Bronchial epithelial cell (primary cell): ENCODE data around the gene ARHGAP30. TPM values are rescaled to one million over a fixed set of nuclear protein-coding genes. Genes with fewer than 3 reads are reported as not detected.
A peak's percentile ranks its signal among the peaks of the same experiment; 100 is the strongest.
"Not testable (repeated sequence)": the region's sequence is repeated elsewhere in the genome, so short reads cannot be mapped to it uniquely, and the experiment has no call there.

Experiments used
- DNase-seq: peaks from one replicate; pipeline ENCODE4 v3.0.0-alpha.2; 2010; ENCODE audit warnings: low read depth
- FAIRE-seq: peaks from 2 replicates; lab custom pipeline; 2011; peaks lifted over from hg19 to GRCh38; lab: Jason Lieb, UNC
- H3K27me3 ChIP-seq: 2 replicates; pipeline ENCODE4 v1.5.1; 2011; ENCODE audit warnings: low read length; ENCODE audit not compliant: control insufficient read depth, insufficient read depth
- H3K36me3 ChIP-seq: 2 replicates; pipeline ENCODE4 v1.5.1; 2011; ENCODE audit warnings: low read length; ENCODE audit not compliant: control insufficient read depth, insufficient read depth
- H3K4me3 ChIP-seq: 2 replicates; pipeline ENCODE4 v1.5.1; 2011; ENCODE audit warnings: mild to moderate bottlenecking, low read depth, low read length, control low read depth
- total RNA-seq: library from RNA; depleted of rRNA; stranded (reverse); fragments of >200 nt; gene quantifications from 2 replicates; pipeline ENCODE4 v1.2.1, GENCODE V29; 2014
- TF ChIP-seq, protein P1 (sequence below): IDR thresholded peaks from 2 replicates; pipeline ENCODE4 v1.5.1; 2011; ENCODE audit warnings: mild to moderate bottlenecking, moderate library complexity, low read length, control low read depth, inconsistent platforms; ENCODE audit not compliant: insufficient read depth, severe bottlenecking

ARHGAP30 gene, protein sequence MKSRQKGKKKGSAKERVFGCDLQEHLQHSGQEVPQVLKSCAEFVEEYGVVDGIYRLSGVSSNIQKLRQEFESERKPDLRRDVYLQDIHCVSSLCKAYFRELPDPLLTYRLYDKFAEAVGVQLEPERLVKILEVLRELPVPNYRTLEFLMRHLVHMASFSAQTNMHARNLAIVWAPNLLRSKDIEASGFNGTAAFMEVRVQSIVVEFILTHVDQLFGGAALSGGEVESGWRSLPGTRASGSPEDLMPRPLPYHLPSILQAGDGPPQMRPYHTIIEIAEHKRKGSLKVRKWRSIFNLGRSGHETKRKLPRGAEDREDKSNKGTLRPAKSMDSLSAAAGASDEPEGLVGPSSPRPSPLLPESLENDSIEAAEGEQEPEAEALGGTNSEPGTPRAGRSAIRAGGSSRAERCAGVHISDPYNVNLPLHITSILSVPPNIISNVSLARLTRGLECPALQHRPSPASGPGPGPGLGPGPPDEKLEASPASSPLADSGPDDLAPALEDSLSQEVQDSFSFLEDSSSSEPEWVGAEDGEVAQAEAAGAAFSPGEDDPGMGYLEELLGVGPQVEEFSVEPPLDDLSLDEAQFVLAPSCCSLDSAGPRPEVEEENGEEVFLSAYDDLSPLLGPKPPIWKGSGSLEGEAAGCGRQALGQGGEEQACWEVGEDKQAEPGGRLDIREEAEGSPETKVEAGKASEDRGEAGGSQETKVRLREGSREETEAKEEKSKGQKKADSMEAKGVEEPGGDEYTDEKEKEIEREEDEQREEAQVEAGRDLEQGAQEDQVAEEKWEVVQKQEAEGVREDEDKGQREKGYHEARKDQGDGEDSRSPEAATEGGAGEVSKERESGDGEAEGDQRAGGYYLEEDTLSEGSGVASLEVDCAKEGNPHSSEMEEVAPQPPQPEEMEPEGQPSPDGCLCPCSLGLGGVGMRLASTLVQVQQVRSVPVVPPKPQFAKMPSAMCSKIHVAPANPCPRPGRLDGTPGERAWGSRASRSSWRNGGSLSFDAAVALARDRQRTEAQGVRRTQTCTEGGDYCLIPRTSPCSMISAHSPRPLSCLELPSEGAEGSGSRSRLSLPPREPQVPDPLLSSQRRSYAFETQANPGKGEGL
- 1.3 and 3.1 TPM in 2 replicates for total RNA-seq

DNA sequence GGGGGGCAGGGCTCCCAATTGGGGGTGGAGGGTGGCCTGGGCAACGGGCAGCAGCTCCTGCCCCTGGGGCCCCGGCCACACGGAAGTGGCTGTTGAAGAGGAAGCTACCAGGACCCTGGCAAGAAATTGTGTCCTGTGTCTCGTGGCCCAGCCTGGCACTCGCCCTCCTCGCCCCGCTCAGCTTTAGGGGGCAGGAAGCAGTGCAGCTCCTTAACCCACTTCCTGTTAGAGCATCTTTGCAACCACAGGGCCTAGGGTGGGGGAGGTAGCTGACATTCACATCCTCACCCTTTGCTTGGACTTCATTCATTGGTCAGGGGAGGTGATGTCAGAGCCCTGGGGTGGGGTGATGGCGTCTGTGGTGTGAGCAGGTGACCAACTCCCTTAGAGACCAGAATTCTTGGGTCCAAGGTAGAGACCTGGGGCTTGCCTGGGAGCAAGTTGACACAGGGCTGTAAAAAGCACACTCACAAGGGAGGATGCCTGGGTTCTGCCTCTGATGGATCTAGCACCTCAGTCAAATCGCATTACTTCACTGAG, at the start of gene ARHGAP30:
ARHGAP30 (minus strand) TSS at position 161 of the 540 bp plus-strand sequence. CDS start 267 bp downstream, outside the sequence.
- Histone ChIP-seq H3K4me3 (no peak within 1 kb of the TSS), H3K36me3 (peaks cover 16% of the 10 kb centered on the region), H3K27me3 (no peaks in the 10 kb centered on the region)
- TF ChIP-seq, protein P1, sequence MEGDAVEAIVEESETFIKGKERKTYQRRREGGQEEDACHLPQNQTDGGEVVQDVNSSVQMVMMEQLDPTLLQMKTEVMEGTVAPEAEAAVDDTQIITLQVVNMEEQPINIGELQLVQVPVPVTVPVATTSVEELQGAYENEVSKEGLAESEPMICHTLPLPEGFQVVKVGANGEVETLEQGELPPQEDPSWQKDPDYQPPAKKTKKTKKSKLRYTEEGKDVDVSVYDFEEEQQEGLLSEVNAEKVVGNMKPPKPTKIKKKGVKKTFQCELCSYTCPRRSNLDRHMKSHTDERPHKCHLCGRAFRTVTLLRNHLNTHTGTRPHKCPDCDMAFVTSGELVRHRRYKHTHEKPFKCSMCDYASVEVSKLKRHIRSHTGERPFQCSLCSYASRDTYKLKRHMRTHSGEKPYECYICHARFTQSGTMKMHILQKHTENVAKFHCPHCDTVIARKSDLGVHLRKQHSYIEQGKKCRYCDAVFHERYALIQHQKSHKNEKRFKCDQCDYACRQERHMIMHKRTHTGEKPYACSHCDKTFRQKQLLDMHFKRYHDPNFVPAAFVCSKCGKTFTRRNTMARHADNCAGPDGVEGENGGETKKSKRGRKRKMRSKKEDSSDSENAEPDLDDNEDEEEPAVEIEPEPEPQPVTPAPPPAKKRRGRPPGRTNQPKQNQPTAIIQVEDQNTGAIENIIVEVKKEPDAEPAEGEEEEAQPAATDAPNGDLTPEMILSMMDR, result no peak
- no peak for DNase-seq
- no peak for FAIRE-seq

DNA sequence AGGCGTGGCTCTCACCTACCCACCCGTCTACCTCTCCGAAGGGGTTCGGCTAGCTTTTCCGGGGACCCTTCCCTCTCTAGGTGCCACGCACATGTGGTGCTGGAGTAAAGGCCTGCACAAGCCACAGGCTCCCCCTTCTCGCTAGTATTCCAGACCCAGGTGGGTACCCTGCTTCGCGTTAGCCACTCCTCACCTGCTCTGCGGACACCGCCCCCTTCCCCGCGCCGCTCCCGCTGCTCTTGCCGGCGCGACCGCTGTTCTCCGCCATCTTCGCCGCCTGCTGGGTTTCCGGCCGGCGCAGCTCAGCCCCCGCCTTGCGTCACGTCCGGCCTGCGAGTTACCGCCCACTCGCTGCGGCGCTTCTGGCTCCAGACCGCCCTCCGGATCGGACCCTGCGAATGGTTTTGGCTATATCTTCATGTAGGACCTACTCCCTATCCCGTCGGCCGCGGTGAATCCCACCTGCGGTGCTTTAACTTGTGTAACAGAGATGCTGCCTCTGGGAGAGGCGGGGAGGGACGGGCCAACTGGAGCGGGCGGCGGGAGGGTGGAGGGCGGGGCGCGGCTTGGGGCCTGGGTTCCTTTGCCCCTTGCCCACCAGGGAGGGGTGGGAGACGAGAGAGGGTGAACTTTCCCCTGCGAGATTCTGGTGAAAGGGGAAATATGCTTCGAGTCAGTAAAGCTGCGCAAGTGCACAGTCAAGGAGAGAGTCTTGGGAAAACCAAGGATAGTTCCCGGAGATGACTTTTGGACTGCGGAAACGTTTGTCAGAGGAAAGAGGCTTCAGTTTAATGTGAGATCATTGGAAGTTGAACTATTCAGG, 48.3 kb upstream of the ARHGAP30 start, which contains the start of the genes NIT1 and PFDN2:
NIT1 (plus strand) TSS at position 347 of the 823 bp plus-strand sequence; CDS start at position 419, 72 bp downstream.
PFDN2 (minus strand) TSS at position 279 of the 823 bp plus-strand sequence; CDS start at position 268, 11 bp downstream.
- H3K27me3 ChIP-seq, result no peaks in the 10 kb centered on the region
- peaks cover 17% of the 10 kb centered on the region for H3K36me3 ChIP-seq
- TF ChIP-seq, protein P1, result no peak
- DNase-seq (peak; percentile 76), FAIRE-seq (no peak)
- peak within 1 kb of the TSS; percentile 97 for H3K4me3 ChIP-seq

DNA sequence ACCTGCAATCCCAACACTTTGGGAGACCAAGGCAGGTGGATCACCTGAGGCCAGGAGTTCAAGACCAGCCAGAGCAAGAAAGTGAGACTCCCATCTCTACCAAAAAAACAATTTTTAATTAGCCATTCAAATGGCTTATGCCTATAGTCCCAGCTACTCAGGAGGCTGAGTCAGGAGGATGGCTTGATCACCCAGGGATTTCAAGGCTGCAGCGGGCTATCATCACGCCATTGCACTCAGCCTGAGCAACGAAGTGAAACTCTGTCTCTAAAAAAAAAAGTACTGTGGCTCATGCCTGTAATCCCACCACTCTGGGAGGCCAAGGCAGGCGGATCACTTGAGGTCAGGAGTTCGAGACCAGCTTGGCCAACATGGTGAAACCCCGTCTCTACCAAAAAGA, 46.3 kb upstream of the ARHGAP30 start:
- DNase-seq, H3K36me3 ChIP-seq, H3K4me3 ChIP-seq, H3K27me3 ChIP-seq, FAIRE-seq: not testable (repeated sequence)

DNA sequence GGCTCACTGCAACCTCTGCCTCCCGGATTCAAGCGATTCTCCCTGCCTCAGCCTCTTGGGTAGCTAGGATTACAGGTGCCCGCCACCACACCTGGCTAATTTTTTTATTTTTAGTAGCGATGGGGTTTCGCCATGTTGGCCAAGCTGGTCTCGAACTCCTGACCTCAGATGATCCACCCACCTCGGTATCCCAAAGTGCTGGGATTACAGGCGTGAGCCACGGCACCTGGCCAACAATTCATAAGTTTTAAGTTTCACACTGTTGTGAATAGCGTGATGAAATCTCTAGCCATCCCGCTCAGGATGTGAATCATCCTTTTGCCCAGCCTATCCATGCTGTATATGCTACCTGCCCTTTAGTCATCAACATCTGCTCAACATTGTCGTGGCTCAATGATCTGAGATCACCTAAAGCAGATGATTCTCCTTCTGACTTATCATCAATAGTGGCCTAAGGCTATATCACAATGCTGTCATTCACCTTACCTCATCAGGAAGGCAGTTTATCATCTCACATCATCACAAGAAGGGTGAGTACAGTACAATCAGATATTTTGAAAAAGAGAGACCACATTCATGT, 45.5 kb upstream of the ARHGAP30 start:
- H3K36me3 ChIP-seq, result peaks cover 1% of the 10 kb centered on the region
- peak; percentile 100 for DNase-seq
- no peak overlapping the region for H3K4me3 ChIP-seq
- TF ChIP-seq, protein P1, result no peak
- peak; percentile 95 for FAIRE-seq
- H3K27me3 ChIP-seq, result no peaks in the 10 kb centered on the region

DNA sequence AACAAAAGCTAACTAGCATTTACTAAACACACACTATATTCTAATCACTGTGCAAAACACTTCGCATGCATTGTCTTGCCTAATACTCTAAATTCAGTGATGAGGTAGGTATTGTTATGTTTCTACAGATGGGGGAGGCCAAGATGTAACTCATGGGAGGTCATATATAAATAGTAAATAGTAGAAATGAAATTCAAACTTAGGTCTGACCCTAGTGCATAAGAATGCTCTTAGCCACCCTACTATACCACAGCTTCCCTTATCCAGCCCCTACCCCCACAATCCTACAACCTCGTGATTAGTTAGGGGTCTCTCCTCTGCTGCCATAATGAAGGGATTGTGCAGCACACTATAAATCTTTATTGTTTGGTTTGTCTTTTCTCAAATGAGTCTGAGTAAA, 44.9 kb upstream of the ARHGAP30 start:
- Histone ChIP-seq H3K4me3 (no peak overlapping the region), H3K27me3 (no peaks in the 10 kb centered on the region), H3K36me3 (peaks cover 3% of the 10 kb centered on the region)
- DNase-seq, result no peak
- FAIRE-seq, result no peak
- TF ChIP-seq, protein P1, result no peak
